Measurements from ENCODE around the gene OR51B6.
"Not testable (repeated sequence)": the region's sequence is repeated elsewhere in the genome, so short reads cannot be mapped to it uniquely, and the experiment has no call there.

The OR51B6 gene

GRCh38 chr11:5317292-5317691, 34.0 kb upstream of the OR51B6 start:
- H3K4me3 ChIP-seq (ENCODE audit: low read depth, low read length), result no peak overlapping the region
- no peak for TF ChIP-seq CTCF (IDR thresholded peaks at IDR 0.05; ENCODE audit: low read depth, low read length, missing control alignments)
- DNase-seq (ENCODE audit: low read depth), result no peak

- H3K4me3 ChIP-seq (ENCODE audit: low read depth, low read length), result no peak within 1 kb of the TSS
- no peak for TF ChIP-seq CTCF (IDR thresholded peaks at IDR 0.05; ENCODE audit: low read depth, low read length, missing control alignments)
- no peak for DNase-seq (ENCODE audit: low read depth)
Measured at GRCh38 chr11:5324197-5324596, 27.1 kb upstream of the OR51B6 start, which contains the start of gene OR51B2. Gene OR51B2, minus strand, starts transcription at chr11:5324297. Its CDS starts 0 bp downstream, at chr11:5324297.

- no peak for TF ChIP-seq CTCF (IDR thresholded peaks at IDR 0.05; ENCODE audit: low read depth, low read length, missing control alignments)
- no peak for DNase-seq (ENCODE audit: low read depth)
- H3K4me3 ChIP-seq (ENCODE audit: low read depth, low read length), result no peak overlapping the region
Measured at GRCh38 chr11:5335170-5335569, 16.1 kb upstream of the OR51B6 start.

GRCh38 chr11:5336331-5336730, 15.0 kb upstream of the OR51B6 start:
- no peak overlapping the region for H3K4me3 ChIP-seq (ENCODE audit: low read depth, low read length)
- no peak for DNase-seq (ENCODE audit: low read depth)
- TF ChIP-seq CTCF (IDR thresholded peaks at IDR 0.05; ENCODE audit: low read depth, low read length, missing control alignments), result no peak

- not testable (repeated sequence) for H3K4me3 ChIP-seq (ENCODE audit: low read depth, low read length); DNase-seq (ENCODE audit: low read depth)
Measured at GRCh38 chr11:5337253-5337652, 14.1 kb upstream of the OR51B6 start.

- H3K4me3 ChIP-seq (ENCODE audit: low read depth, low read length), result no peak overlapping the region
- no peak for TF ChIP-seq CTCF (IDR thresholded peaks at IDR 0.05; ENCODE audit: low read depth, low read length, missing control alignments)
- DNase-seq (ENCODE audit: low read depth), result no peak
Measured at GRCh38 chr11:5339771-5340322, 11.5 kb upstream of the OR51B6 start.

GRCh38 chr11:5343474-5344335, 7.6 kb upstream of the OR51B6 start, which contains the start of gene OR51B5:
Gene OR51B5, minus strand, starts transcription at chr11:5343524. Its CDS starts 0 bp downstream, at chr11:5343524.
- DNase-seq (ENCODE audit: low read depth), result no peak
- no peak within 1 kb of the TSS for H3K4me3 ChIP-seq (ENCODE audit: low read depth, low read length)
- no peak for TF ChIP-seq CTCF (IDR thresholded peaks at IDR 0.05; ENCODE audit: low read depth, low read length, missing control alignments)

All from GM12864 (cell line).